Measurements from ENCODE around the gene PCNX2.

GRCh38 chr1:233281711-233282581 lies 13.6 kb downstream of the PCNX2 start:
- TF ChIP-seq, protein P1, sequence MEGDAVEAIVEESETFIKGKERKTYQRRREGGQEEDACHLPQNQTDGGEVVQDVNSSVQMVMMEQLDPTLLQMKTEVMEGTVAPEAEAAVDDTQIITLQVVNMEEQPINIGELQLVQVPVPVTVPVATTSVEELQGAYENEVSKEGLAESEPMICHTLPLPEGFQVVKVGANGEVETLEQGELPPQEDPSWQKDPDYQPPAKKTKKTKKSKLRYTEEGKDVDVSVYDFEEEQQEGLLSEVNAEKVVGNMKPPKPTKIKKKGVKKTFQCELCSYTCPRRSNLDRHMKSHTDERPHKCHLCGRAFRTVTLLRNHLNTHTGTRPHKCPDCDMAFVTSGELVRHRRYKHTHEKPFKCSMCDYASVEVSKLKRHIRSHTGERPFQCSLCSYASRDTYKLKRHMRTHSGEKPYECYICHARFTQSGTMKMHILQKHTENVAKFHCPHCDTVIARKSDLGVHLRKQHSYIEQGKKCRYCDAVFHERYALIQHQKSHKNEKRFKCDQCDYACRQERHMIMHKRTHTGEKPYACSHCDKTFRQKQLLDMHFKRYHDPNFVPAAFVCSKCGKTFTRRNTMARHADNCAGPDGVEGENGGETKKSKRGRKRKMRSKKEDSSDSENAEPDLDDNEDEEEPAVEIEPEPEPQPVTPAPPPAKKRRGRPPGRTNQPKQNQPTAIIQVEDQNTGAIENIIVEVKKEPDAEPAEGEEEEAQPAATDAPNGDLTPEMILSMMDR (conservative IDR thresholded peaks at IDR 0.05): no peak
- no peak for TF ChIP-seq EZH2 (IDR thresholded peaks at IDR 0.05; ENCODE audit: low read depth)

Data from PC-9 (cell line).